Activated naive CD8-positive, alpha-beta T cell (primary cell): ENCODE data around the gene RWDD3.

ENCODE experiments used
- H3K27ac Mint-ChIP-seq: one replicate; pipeline ENCODE4 v1.8.0; 2021; ENCODE audit warnings: mixed read lengths
- H3K27me3 Mint-ChIP-seq: one replicate; pipeline ENCODE4 v1.8.0; 2021; ENCODE audit warnings: mixed read lengths
- H3K36me3 Mint-ChIP-seq: one replicate; pipeline ENCODE4 v1.8.0; 2021; ENCODE audit warnings: mixed read lengths
- H3K4me1 Mint-ChIP-seq: one replicate; pipeline ENCODE4 v1.8.0; 2021; ENCODE audit warnings: low read depth, mixed read lengths
- H3K4me3 Mint-ChIP-seq: one replicate; pipeline ENCODE4 v1.8.0; 2021; ENCODE audit warnings: mild to moderate bottlenecking, mixed read lengths
- H3K9me3 Mint-ChIP-seq: one replicate; pipeline ENCODE4 v1.8.0; 2021; ENCODE audit warnings: low read depth, mixed read lengths

Gene RWDD3

GRCh38 chr1:95233737-95234500, at the start of gene RWDD3:
RWDD3 (plus strand) TSS chr1:95234210; CDS start chr1:95234231, 21 bp downstream.
- Mint-ChIP-seq H3K4me3 (peak within 1 kb of the TSS; percentile 94), H3K4me1 (peaks cover 45% of the 10 kb centered on the region), H3K36me3 (no peaks in the 10 kb centered on the region)

GRCh38 chr1:95186149-95186548, 47.9 kb upstream of the RWDD3 start:
- Mint-ChIP-seq H3K27ac (no peak overlapping the region), H3K9me3 (no peaks in the 10 kb centered on the region), H3K27me3 (peaks cover 18% of the 10 kb centered on the region), H3K4me3 (no peak overlapping the region), H3K36me3 (no peaks in the 10 kb centered on the region), H3K4me1 (no peaks in the 10 kb centered on the region)

More at GRCh38 chr1:95233737-95234500, at the start of gene RWDD3:
- Mint-ChIP-seq H3K27ac (peak within 1 kb of the TSS; percentile 92), H3K27me3 (peaks cover 4% of the 10 kb centered on the region), H3K9me3 (no peaks in the 10 kb centered on the region)

GRCh38 chr1:95193591-95193990, 40.4 kb upstream of the RWDD3 start:
- peaks cover 15% of the 10 kb centered on the region for H3K27me3 Mint-ChIP-seq
- H3K4me1 Mint-ChIP-seq, result no peaks in the 10 kb centered on the region
- H3K9me3 Mint-ChIP-seq, result no peaks in the 10 kb centered on the region
- H3K27ac Mint-ChIP-seq, result no peak overlapping the region
- no peak overlapping the region for H3K4me3 Mint-ChIP-seq
- no peaks in the 10 kb centered on the region for H3K36me3 Mint-ChIP-seq

GRCh38 chr1:95195046-95195445, 39.0 kb upstream of the RWDD3 start:
- H3K27me3 Mint-ChIP-seq, result peaks cover 12% of the 10 kb centered on the region
- H3K9me3 Mint-ChIP-seq, result no peaks in the 10 kb centered on the region
- no peak overlapping the region for H3K4me3 Mint-ChIP-seq
- no peaks in the 10 kb centered on the region for H3K4me1 Mint-ChIP-seq
- no peaks in the 10 kb centered on the region for H3K36me3 Mint-ChIP-seq
- H3K27ac Mint-ChIP-seq, result no peak overlapping the region

GRCh38 chr1:95196017-95196416, 38.0 kb upstream of the RWDD3 start:
- no peaks in the 10 kb centered on the region for H3K4me1 Mint-ChIP-seq
- H3K27ac Mint-ChIP-seq, result no peak overlapping the region
- H3K36me3 Mint-ChIP-seq, result no peaks in the 10 kb centered on the region
- no peak overlapping the region for H3K4me3 Mint-ChIP-seq
- no peaks in the 10 kb centered on the region for H3K9me3 Mint-ChIP-seq
- H3K27me3 Mint-ChIP-seq, result peaks cover 11% of the 10 kb centered on the region

GRCh38 chr1:95197616-95198252, 36.3 kb upstream of the RWDD3 start:
- Mint-ChIP-seq H3K4me3 (no peak overlapping the region), H3K36me3 (no peaks in the 10 kb centered on the region), H3K27ac (no peak overlapping the region), H3K27me3 (peaks cover 5% of the 10 kb centered on the region), H3K9me3 (no peaks in the 10 kb centered on the region), H3K4me1 (no peaks in the 10 kb centered on the region)

GRCh38 chr1:95201905-95202304, 32.1 kb upstream of the RWDD3 start:
- peaks cover 2% of the 10 kb centered on the region for H3K36me3 Mint-ChIP-seq
- no peak overlapping the region for H3K27ac Mint-ChIP-seq
- no peaks in the 10 kb centered on the region for H3K9me3 Mint-ChIP-seq
- no peak overlapping the region for H3K4me3 Mint-ChIP-seq
- H3K27me3 Mint-ChIP-seq, result peaks cover 8% of the 10 kb centered on the region
- no peaks in the 10 kb centered on the region for H3K4me1 Mint-ChIP-seq

GRCh38 chr1:95203908-95204437, 30.0 kb upstream of the RWDD3 start:
- H3K27me3 Mint-ChIP-seq, result peaks cover 5% of the 10 kb centered on the region
- no peaks in the 10 kb centered on the region for H3K4me1 Mint-ChIP-seq
- no peaks in the 10 kb centered on the region for H3K9me3 Mint-ChIP-seq
- peaks cover 2% of the 10 kb centered on the region for H3K36me3 Mint-ChIP-seq
- H3K27ac Mint-ChIP-seq, result no peak overlapping the region
- H3K4me3 Mint-ChIP-seq, result no peak overlapping the region

GRCh38 chr1:95206514-95206913, 27.5 kb upstream of the RWDD3 start:
- Mint-ChIP-seq H3K36me3 (peaks cover 2% of the 10 kb centered on the region), H3K4me1 (no peaks in the 10 kb centered on the region), H3K9me3 (no peaks in the 10 kb centered on the region), H3K4me3 (no peak overlapping the region), H3K27me3 (peaks cover 4% of the 10 kb centered on the region), H3K27ac (no peak overlapping the region)

GRCh38 chr1:95207223-95207935, 26.6 kb upstream of the RWDD3 start:
- no peak overlapping the region for H3K4me3 Mint-ChIP-seq
- H3K27me3 Mint-ChIP-seq, result peaks cover 4% of the 10 kb centered on the region
- no peaks in the 10 kb centered on the region for H3K9me3 Mint-ChIP-seq
- peaks cover 2% of the 10 kb centered on the region for H3K36me3 Mint-ChIP-seq
- H3K4me1 Mint-ChIP-seq, result no peaks in the 10 kb centered on the region
- no peak overlapping the region for H3K27ac Mint-ChIP-seq

GRCh38 chr1:95208876-95209275, 25.1 kb upstream of the RWDD3 start:
- Mint-ChIP-seq H3K27ac (no peak overlapping the region), H3K4me1 (no peaks in the 10 kb centered on the region), H3K9me3 (no peaks in the 10 kb centered on the region), H3K27me3 (peaks cover 4% of the 10 kb centered on the region), H3K36me3 (peaks cover 2% of the 10 kb centered on the region), H3K4me3 (no peak overlapping the region)

- peaks cover 2% of the 10 kb centered on the region for H3K36me3 Mint-ChIP-seq
- no peak overlapping the region for H3K4me3 Mint-ChIP-seq
- H3K4me1 Mint-ChIP-seq, result no peaks in the 10 kb centered on the region
- no peak overlapping the region for H3K27ac Mint-ChIP-seq
- peaks cover 5% of the 10 kb centered on the region for H3K27me3 Mint-ChIP-seq
- H3K9me3 Mint-ChIP-seq, result no peaks in the 10 kb centered on the region
Measured at GRCh38 chr1:95209291-95209690, 24.7 kb upstream of the RWDD3 start.

GRCh38 chr1:95216292-95216990, 17.6 kb upstream of the RWDD3 start:
- no peaks in the 10 kb centered on the region for H3K4me1 Mint-ChIP-seq
- no peak overlapping the region for H3K27ac Mint-ChIP-seq
- peaks cover 6% of the 10 kb centered on the region for H3K36me3 Mint-ChIP-seq
- H3K4me3 Mint-ChIP-seq, result no peak overlapping the region
- peaks cover 5% of the 10 kb centered on the region for H3K9me3 Mint-ChIP-seq
- H3K27me3 Mint-ChIP-seq, result peaks cover 24% of the 10 kb centered on the region

- Mint-ChIP-seq H3K27ac (no peak overlapping the region), H3K36me3 (peaks cover 6% of the 10 kb centered on the region), H3K4me1 (no peaks in the 10 kb centered on the region)
Measured at GRCh38 chr1:95217371-95217770, 16.6 kb upstream of the RWDD3 start.

More at GRCh38 chr1:95217371-95217770, 16.6 kb upstream of the RWDD3 start:
- H3K9me3 Mint-ChIP-seq, result peaks cover 5% of the 10 kb centered on the region
- H3K27me3 Mint-ChIP-seq, result peaks cover 24% of the 10 kb centered on the region
- H3K4me3 Mint-ChIP-seq, result no peak overlapping the region
